ENCODE measurements around the gene DRC7.

Gene DRC7

DNA sequence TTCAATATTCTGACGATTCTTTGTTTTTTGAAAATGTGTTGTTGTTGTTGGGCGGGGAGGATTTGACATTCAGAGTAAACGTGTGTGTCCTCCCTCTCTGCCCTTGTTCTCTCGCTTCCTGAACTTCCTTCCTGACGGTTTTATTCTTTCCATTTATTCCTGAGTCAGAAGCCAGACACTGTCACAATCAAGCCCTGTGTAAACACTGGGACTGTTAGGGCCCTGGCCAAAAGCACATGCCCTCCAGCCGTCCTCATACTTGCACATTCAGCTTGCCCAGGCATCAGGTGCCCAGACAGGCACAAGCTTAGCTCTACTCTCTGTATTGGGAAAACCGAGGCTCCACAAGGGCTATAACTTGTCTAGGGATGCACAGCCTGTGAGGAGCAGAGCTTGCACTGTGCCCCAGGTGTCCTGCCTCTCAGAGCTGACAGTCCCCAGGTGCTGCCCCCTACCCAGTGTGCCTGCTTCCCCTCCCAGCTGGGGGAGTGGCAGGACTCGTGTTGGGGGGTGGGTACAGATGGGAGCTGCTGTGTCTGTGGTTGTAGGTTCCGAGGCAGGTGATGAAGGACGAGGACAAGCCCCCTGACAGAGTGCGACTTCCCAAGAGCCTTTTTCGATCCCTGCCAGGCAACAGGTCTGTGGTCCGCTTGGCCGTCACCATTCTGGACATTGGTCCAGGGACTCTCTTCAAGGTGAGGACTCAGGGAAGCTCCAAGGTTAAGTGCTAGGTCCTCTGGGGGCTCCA lies 16.8 kb upstream of the DRC7 start:
- DNase-seq, result no peak

- DNase-seq, result no peak
These were observed 15.6 kb upstream of the DRC7 start for GRCh38 chr16:57679016-57679415.

- no peak for DNase-seq
These were observed 14.7 kb upstream of the DRC7 start for GRCh38 chr16:57679767-57680482.

GRCh38 chr16:57680842-57681375 lies 13.7 kb upstream of the DRC7 start:
- no peak for DNase-seq

DNA sequence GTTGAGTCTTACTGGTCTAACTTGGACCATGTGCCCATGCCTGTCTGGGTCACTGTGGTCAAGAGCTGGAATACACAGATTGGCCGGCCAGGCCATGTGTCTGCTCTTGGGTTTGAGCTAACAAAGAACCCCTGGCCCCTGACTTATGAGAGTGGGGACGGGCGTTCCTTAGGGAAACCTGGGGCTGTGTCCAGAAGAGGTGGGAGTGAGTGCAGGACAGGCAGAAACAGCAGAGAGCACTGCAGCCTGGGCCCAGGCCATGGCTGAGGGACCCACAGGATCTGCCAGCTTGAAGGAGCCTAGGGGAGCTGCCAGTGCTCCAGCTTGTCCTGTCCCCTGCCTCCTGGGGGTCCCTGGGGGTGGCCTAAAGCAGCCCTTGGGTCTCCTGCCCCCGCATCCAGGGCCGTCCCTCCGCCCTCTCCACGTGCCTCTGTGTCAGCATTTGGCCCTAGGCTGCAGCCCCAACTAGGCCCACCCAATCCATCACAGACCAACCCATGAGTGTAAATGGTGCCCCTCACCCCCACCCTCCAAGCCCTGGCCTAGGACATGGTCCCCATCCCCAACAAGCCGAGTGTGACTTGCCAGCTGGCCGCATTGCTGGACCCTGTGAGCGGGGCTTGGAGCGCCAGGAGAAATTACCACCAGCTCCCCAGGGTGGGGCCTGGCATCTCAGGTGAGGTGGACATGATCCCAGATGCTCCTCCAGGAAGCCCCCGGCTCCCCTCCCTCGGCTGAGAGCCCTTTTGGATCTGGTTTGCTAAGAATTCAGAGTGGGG lies 12.5 kb upstream of the DRC7 start:
- no peak for DNase-seq

- no peak for DNase-seq
These were observed 11.6 kb upstream of the DRC7 start for GRCh38 chr16:57682809-57683635.

GRCh38 chr16:57683636-57684545 lies 10.7 kb upstream of the DRC7 start:
- no peak for DNase-seq

- no peak for DNase-seq
These were observed 9.8 kb upstream of the DRC7 start for GRCh38 chr16:57684626-57685358.

- no peak for DNase-seq
These were observed 9.0 kb upstream of the DRC7 start for GRCh38 chr16:57685633-57686032.

DNA sequence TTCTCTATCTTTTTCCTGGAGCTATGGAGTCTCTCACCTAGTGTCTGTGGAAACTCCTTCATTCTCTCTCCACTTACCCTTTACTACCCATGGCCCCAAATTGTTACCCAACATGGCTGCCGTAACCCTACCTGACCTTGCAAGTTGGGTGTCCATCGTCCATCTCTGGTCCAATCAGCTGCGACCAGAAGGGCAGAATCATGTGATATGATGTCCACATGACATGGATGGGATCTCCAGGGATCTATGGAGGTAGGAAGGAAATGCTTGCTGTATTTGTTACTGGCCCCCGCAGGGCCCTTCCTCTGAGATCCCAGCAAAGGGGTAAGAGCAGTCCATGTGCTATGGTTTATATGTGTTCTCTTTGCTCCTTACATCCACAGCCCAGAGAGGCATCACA lies 8.0 kb upstream of the DRC7 start:
- DNase-seq, result no peak

GRCh38 chr16:57687363-57687929 lies 7.2 kb upstream of the DRC7 start:
- DNase-seq, result no peak

DNA sequence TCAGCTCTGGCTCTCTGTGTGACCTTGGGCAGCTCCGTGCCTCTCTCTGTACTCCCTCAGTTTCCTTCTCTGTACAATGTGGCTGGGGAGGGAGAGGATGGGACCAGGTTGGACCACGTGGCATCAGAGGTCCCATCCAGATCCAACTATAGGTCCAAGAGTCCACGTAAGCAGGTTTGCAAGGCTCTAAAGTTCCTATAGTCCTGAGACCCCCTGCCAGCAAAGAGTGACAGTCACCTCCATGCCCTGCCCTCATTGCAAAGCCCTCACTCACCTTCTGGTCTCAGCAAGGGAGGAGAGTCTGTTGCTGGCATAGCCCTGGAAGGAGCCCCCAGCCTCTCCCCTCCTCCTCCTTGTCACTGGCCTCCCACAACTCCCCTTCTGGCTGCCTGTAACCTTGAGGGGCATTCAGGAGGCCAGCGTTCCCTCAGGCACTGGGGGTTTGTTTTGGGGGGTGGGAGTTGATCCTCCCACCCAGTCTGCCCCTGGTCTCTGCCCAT lies 6.1 kb upstream of the DRC7 start:
- DNase-seq, result no peak

DNA sequence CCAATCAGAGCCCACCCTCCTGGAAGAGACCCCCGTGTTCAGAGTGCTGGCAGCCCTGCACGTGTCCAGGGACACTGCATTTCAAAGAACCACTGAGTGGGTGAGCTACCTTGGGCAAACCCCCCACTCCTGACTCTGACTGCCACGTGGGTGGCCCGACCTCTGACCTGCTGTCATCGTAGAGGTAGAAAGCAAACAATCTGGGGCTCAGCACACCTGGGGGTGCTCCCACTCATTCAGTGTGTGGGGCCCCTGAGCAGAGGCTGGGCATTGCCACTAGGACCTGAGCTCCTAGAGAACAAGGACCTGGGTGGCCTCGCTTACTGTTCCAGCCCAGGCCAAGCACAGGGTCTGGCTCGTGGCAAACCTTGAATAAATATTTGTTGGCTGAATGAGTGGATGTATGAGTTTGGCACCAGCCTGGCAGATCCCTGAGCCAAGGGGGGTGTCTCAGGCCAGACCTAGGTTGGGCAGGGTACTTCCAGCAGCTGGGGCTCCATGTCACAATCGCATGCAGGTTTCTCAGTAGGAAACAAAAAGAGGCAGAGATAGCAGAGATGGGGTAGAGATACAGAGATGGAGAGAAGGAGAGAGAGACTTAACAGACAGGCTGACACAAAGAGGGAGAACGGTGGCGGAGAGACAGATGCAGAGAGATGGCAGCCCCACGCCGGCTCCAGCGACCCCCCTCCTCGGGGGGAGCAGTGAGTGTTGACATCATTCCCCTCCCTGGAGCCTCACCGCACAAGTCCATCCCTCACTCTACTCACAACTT lies 5.4 kb upstream of the DRC7 start:
- DNase-seq, result no peak

DNA sequence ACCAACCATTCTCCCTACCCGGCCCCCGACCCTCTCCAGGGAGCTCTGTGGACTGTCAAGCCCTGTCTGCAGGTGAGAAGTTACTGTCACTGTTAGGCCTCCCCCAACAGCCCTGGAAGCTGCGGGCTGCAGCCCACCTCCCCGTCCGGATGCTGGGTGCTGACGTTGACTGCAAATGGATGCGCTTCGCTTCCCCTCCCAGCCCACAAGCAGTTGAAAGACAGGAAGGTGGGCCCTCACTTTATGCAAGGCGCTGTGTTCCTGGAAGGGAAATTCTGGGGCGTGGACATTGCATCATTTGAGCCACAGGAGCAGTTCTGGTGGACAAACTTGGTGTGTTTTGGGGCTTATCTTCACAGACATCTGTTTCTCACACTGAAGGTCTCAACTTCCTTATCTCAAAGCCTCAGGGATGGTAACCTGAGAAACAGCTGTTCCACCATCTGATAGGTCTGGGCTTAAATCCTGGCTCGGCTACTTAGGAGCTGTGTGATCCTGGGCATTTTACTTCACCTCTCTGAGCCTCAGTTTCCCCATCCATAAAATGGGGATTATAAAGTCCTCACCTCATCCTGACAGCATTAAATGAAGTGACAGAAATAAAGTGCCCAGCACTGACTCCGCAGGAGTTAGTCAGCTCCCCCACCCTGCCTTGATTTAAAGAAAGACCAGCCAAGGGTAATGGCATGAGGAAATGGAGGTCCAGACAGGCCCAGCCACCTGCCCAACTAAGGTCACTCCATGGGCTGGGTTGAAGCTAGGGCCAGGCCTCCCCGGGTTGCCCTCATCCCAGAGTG lies 4.6 kb upstream of the DRC7 start:
- DNase-seq, result no peak

- DNase-seq, result no peak
These were observed 3.7 kb upstream of the DRC7 start for GRCh38 chr16:57690782-57691471.

- DNase-seq, result no peak
These were observed 2.0 kb upstream of the DRC7 start for GRCh38 chr16:57692636-57693035.

DNA sequence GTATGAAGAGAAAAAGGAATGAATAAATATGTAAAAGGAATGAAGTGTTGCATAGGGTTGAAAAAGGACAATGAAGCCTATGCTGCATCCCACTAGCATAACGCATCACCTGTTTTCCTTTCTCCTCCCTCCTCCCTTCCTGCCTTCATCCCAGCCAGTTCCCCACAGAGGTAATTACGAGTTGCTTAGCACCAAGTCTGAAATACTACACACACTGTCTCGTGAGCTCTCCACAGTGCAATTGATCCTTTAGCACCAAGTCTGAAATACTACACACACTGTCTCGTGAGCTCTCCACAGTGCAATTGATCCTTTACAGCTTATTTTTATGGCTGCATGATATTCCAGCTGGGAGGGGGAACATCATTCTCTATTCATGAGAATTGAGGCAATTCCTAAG lies 1.1 kb upstream of the DRC7 start:
- DNase-seq, result no peak

GRCh38 chr16:57694231-57694724 lies 328 bp upstream of the DRC7 start:
- DNase-seq, result no peak
